IPS DF 4.7 (cell line): ENCODE measurements around the gene GALNT2.

Experiments
- DNase-seq: peaks from one replicate; pipeline ENCODE4 v3.0.0-alpha.2; 2013; ENCODE audit warnings: low spot score; ENCODE audit errors: extremely low read depth

The GALNT2 gene

DNA sequence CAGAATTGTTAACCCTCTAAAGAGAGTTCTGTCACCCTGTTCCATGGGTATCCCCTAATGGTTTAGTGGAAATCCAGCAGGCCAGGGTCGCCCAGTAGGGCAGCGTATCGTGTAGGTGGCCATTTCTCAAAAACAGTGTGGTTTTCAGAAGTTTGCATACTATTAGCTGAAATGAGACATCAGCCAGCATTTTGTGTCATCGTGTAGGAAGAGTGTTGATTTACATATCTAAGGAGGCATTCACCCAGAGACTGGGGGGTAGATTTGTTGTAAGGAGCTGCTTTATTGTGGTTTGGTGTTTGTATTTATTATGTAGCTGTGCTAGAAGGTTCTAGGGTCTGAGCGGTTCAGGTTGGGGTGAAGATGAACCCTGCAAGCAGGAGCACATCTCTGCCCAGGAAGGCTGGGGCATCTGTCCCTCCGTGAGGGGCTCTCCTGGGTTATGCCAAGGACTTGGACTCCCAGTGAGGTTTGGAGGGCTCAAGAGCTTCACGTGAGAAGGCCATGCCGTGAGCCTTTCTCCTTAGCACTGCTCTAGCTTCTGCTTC, 184.7 kb downstream of the GALNT2 start:
- no peak for DNase-seq

DNA sequence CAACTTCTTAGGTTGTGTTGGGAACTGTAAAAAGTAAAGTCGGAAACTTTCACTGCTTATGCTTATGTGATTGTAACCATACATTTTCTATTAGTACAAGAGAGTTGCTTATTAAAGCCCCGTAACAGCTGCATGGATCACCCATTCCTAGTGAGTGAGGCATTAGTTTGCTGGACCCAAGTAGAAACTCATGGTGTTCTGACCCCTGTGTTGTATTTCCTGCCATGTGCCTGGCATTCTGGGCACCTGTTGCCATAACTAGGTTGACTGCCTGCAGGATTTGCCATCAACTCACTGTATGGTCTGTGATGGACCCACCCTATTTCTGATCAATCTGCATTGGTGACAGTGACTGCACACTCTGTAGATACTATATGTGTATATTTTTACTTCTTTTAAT, 186.1 kb downstream of the GALNT2 start:
- DNase-seq, result no peak

DNA sequence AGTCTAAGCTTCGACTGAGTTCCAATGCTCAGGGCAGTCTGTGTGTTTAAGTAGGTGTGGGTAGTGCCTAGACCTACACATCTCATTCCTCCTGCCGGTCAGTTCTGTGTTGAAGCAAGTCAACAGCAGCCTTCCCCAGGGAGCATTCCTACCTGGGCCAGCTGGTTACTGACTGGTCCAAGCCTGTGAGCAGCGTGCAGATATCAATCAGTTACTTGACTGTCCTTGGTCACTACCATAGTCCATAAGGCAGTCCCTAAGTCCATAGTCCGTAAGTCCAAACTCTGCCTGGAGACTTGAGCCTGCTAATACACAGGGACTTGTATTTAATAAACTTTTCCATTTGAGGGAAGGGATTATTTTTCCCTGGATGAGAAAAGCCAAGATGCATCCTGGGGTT, 187.2 kb downstream of the GALNT2 start:
- DNase-seq, result no peak

- no peak for DNase-seq
Measured at GRCh38 chr1:230255116-230255515, 188.1 kb downstream of the GALNT2 start.

DNA sequence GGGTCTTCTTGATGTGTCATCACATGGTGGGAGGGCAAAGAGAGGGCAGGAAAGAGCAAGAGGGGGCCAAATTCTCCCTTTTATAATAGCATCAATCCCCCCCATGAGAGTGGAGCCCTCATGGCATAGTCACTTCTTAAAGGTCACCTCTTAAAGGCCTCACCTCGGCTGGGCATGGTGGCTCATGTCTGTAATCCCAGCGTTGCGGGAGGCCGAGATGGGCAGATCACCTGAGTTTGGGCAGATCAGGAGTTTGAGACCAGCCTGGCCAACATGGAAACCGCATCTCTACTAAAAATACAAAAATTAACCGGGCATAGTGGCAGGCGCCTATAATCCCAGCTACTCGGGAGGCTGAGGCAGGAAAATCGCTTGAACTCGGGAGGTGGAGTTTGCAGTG, 189.0 kb downstream of the GALNT2 start:
- DNase-seq, result no peak

GRCh38 chr1:230256896-230257295, 189.9 kb downstream of the GALNT2 start:
- no peak for DNase-seq

DNA sequence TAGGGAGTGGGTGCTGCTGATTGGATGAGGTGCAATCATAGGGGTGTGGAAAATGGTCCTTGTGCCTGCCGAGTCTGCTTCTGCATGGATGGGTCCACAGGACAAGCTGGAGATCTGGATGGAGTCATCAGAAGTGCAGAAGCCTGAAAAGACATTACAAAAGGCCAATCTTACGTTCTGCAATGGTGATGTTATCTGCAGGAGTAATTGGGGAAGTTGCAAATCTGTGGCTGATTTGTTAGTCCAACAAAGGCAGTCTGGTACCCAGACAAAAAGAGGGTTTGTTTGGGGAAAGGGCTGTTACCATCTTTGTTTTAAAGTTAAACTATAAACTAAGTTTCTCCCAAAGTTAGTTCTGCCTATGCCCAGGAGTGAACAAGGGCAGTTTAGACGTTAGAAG, 192.6 kb downstream of the GALNT2 start:
- no peak for DNase-seq

DNA sequence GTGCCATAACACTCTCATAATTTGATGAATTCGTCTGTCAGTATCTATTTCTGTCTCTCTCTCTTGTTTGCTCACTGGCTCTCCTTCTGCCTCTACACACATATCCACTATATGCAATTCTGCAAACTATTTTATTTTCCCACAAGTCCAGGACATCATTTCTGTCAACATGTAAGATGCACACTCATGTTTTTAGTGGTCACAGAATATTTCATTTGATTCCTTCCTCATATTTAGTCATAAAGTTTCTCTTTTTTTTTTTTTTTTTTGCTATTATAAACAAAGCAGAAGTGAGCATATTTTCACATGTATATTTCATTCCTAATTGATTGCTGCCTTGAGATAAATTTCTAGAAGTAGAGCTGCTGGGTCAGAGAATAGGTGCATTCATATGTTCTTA, 193.8 kb downstream of the GALNT2 start:
- no peak for DNase-seq

DNA sequence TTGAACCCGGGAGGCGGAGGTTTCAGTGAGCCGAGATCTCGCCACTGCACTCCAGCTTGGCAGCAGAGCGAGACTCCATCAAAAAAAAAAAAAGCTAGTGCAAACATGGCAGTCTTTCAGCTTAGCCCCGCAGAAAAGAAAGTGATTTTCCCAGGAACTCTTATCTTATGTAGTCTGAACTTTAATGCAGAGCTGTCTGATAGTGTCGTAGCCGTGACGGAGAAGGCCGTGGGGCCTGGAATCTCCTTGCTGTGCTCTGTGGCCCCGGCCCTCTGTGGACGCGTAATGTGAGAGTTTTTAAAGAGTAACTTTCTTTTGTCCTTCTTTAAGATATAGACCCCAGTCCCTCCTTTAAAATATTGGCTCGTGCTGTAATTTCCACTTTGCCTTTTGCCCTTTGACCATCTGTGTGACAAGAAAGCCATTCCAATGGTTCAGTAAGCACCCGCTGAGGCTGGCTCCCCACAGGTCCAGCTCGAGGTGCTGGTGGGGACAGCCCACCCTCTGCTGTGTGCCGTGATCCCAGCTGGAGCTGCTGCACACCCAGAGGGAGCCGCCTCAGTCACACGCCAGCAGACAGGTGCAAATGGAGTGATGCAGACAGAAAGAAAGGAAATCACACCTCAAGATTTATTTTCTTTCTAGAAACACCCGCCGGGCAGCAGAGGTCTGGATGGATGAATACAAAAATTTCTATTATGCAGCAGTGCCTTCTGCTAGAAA, 195.1 kb downstream of the GALNT2 start:
- DNase-seq, result no peak

- no peak for DNase-seq
Measured at GRCh38 chr1:230262867-230263567, 196.0 kb downstream of the GALNT2 start.

- no peak for DNase-seq
Measured at GRCh38 chr1:230263568-230264195, 196.6 kb downstream of the GALNT2 start.

GRCh38 chr1:230264342-230264741, 197.3 kb downstream of the GALNT2 start:
- no peak for DNase-seq

DNA sequence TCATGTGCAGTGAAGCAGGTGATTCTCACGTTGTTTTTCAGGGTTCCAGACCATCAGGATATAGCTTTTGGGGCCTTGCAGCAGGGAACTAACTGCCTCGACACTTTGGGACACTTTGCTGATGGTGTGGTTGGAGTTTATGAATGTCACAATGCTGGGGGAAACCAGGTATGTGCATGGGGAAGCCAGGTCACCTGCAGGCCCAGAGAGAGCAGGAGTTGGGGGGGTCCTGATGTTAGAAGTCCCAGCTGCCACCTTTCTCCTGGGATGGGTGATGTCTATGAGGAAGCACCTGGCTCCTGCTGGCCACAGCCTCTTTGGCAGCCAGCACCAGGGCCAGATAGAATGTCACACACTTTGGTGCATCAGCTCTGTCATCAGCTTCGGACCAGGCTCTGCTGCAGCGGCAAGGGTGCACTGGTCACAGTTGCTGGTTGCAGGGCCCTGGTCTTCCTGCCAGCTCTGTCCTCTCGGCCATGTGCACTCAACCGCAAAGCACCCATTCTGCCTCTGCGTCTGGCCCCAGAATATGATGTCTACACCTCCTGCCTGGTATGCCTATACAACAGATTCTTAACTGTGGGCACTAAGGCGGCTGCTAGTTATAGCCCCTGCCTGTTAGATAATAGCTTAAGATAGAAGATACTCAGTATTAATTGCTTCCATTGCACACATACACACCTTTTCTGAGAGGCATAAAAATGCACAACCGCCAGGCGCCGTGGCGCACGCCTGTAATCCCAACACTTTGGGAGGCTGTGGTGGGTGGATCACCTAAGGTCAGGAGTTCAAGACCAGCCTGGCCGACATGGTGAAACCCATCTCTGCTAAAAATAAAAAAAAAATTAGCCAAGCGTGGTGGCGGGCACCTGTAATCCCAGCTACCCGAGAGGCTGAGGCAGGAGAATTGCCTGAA, 198.4 kb downstream of the GALNT2 start:
- DNase-seq, result no peak

DNA sequence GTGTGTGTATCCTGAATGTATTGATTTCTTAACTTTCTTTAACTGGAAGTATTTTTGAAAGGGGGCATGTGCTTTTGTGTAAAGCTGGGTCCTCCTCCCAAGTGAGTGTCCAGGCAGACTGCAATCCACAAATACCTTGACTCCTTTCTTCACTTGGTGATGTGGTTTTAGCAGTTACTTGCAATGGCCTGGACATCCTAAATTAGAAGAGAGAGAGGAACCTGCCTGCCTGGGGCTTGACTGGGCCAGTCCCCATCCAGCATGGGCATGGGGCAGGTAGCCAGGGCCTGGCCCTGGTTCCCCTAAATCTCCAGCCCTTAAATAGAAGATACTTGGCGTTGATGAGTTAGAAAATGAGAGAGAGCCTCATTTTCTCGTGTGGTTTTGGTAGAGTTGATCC, 199.4 kb downstream of the GALNT2 start:
- no peak for DNase-seq

DNA sequence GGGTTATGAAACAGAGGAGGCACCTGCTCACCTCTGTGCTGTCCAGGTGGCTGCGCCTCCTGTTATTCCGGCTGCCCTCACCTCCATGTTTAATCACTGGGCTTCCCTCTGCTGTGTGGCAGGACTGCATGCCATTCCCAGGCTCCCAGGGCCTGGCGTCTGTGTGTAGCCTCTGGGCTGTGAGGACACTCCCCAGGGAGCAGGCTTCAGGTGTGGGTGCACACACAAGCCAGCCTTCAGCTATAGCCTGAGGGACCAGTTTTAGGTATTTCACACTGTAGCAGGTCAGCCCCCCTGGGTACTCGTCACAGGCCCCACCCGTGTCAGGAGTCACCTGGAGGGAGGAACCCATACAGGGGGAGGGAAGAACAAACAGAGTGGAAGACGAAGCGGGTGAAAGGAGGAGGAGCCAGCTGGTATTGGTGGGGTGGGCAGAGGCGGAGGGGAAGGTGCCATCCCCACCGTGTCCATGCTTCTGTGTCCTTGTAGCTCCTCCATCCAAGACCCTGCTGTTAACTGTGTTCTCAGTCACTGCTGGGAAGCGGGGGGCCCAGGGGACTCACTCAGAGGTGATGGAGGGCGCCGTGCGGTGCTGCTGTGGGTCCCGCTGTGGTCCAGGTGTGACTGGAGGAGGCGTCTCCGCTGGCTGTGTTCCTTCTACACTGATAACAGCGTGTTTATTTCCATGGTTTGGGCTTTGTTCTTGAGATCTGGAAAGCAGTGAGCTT, 200.5 kb downstream of the GALNT2 start:
- DNase-seq, result no peak

DNA sequence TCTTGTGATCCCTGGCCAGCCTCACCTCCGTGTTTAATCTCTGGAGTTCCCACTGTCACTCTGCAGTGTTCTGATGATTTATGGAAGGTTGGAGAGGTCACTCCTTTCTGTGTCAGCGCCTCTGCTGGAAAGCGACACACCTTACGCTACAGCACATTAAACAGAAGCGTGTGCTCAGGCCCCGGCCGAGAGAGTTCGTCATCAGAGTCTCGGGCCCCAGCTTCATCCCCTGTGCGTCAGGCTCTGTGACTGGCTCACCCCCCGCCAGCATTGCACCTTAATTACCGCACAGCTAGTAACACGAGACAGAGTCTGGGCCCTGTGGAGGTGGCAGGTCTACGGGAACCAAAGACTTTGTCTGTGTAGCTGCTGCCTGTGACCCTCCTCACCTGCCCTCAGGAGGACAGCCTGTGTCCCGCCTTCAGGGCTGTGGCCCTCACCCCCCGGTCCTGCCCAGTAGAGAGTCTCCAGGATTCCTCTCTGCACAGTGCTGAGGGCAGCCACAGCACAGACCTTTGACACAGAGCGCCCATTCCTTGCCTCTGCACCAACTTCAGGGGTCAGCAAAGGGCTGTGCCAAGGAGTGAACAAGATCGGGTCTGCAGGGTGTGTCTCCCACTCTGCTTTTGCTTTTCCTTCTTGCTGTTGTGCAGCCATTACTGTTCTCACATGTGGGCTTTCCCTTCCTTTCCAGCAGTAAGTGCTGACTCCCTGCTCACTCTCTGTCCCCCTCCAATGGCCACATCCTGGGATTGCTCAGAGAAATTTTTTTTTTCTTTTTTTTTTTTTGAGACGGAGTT, 201.5 kb downstream of the GALNT2 start:
- DNase-seq, result peak; percentile 33

DNA sequence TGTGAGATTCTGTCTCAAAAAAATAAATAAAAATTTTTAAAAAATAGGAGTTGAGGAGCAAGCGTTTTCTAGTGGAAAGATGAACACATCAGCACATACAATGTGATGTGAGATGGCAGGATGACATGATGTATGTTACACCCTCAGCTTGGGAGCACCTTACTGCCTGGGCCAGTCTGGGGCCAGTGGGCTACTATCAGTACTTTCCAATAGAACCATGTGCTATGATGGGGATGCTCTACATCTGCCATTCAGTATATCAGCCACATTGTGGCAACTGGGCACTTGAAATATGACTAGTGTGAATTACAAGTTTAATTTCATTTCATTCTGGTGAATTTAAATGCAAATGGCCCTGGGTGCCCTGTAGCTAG, 203.1 kb downstream of the GALNT2 start:
- DNase-seq, result no peak

GRCh38 chr1:230270559-230271281, 203.7 kb downstream of the GALNT2 start:
- no peak for DNase-seq
